Natural killer cell (primary cell): ENCODE results near the gene VPS26B. TPM values are rescaled to one million over a fixed set of nuclear protein-coding genes. Genes with fewer than 3 reads are reported as not detected.

ENCODE experiments used
- ATAC-seq, 3 donors: fragments of 150-1000 bp in 2 of 3; fragments of 200-7000 bp in 1 of 3; cut with Tn5 transposase; 1 replicate in 1 of 3; 2 replicates in 2 of 3; pipeline ENCODE4 v1.10.0; 2021; ENCODE audit warnings: mild to moderate bottlenecking in 2 of 3, moderate library complexity in 2 of 3
- DNase-seq, 2 donors: peaks; one replicate each; pipeline versions ENCODE4 v3.0.0 to v3.0.0-alpha.2; 2013 to 2021; ENCODE audit warnings: mixed read lengths in 1 of 2
- H3K27ac ChIP-seq: one replicate; pipeline ENCODE4 v1.5.1; 2013; ENCODE audit warnings: mild to moderate bottlenecking, low read length
- H3K27me3 ChIP-seq: one replicate; pipeline ENCODE4 v1.6.1; 2013; ENCODE audit warnings: low read length; ENCODE audit not compliant: control insufficient read depth, insufficient read depth
- H3K36me3 ChIP-seq: one replicate; pipeline ENCODE4 v1.6.1; 2013; ENCODE audit warnings: low read length; ENCODE audit not compliant: control insufficient read depth, insufficient read depth
- H3K4me1 ChIP-seq: one replicate; pipeline ENCODE4 v1.6.1; 2013; ENCODE audit warnings: low read length; ENCODE audit not compliant: control insufficient read depth, insufficient read depth
- H3K4me3 ChIP-seq: one replicate; pipeline ENCODE4 v1.5.1; 2013; ENCODE audit warnings: low read length
- H3K9me3 ChIP-seq: one replicate; pipeline ENCODE4 v1.6.1; 2013; ENCODE audit warnings: low read length; ENCODE audit not compliant: control insufficient read depth, insufficient read depth
- H3K27ac Mint-ChIP-seq, 2 donors: one replicate each; pipeline ENCODE4 v1.8.0; 2022; ENCODE audit warnings: mild to moderate bottlenecking in 2 of 2, mixed read lengths in 2 of 2, moderate library complexity in 1 of 2
- H3K27me3 Mint-ChIP-seq, 2 donors: one replicate each; pipeline ENCODE4 v1.8.0; 2022; ENCODE audit warnings: low read depth in 2 of 2, mixed read lengths in 2 of 2
- H3K36me3 Mint-ChIP-seq: one replicate; pipeline ENCODE4 v1.8.0; 2022; ENCODE audit warnings: mixed read lengths
- H3K4me1 Mint-ChIP-seq, 2 donors: one replicate each; pipeline ENCODE4 v1.8.0; 2022; ENCODE audit warnings: mixed read lengths in 2 of 2
- H3K4me3 Mint-ChIP-seq: one replicate; pipeline ENCODE4 v1.8.0; 2022; ENCODE audit warnings: mild to moderate bottlenecking, moderate library complexity, mixed read lengths
- H3K9me3 Mint-ChIP-seq, 2 donors: one replicate each; pipeline ENCODE4 v1.8.0; 2022; ENCODE audit warnings: mixed read lengths in 2 of 2
- CTCF ChIP-seq: fragments of 200-600 bp; IDR thresholded peaks from one replicate; pipeline ENCODE4 v1.8.0; 2022; ENCODE audit warnings: antibody characterized with exemption
- WGBS: methylation state at CpG from one replicate; pipeline ENCODE4 v1.1.7; 2013; ENCODE audit warnings: missing lambda C conversion rate; ENCODE audit not compliant: insufficient coverage; 5-methylcytosine and 5-hydroxymethylcytosine counted together
- intact Hi-C: fragments of 100-400 bp; cut with micrococcal nuclease; formaldehyde crosslinking; loops from one replicate; pipeline ENCODE4 v1.14.2; 2022
- total RNA-seq, 4 donors: library from RNA; stranded (reverse); fragments of 120-200 nt in 1 of 4; gene quantifications; one replicate each; pipeline versions ENCODE4 v1.2.3 to v1.2.4, GENCODE V29; 2013 to 2022

The VPS26B gene
- total RNA-seq, 3 donors from 2014 or later (not counting 1 experiment from before 2014, with no cell fraction given): 83.0 to 113 (median 107) TPM

DNA sequence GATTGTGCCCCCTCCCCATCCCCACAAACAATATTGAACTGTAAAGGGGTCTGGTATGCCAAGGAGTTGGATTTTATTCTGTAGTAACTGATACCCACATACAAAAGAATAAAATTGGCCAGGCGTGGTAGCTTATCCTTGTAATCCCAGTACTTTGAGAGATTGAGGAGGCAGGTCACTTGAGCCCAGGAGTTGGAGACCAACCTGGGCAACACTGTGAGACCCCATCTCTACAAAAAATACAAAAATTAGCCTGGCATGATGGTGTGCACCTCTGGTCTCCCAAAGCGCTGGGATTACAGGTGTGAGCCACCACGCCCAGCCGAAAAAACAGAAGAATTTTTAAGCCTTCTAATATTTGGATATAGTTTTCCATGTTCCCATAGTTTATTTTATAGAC, 47.5 kb downstream of the VPS26B start:
- Mint-ChIP-seq H3K27me3 (peaks cover 46 to 51% of the 10 kb centered on the region in 2 donors), H3K4me1 (peaks cover 23 to 26% of the 10 kb centered on the region in 2 donors), H3K27ac (no peak overlapping the region), H3K9me3 (no peaks in the 10 kb centered on the region), H3K4me3 (no peak overlapping the region), H3K36me3 (no peaks in the 10 kb centered on the region)
- Histone ChIP-seq H3K4me1 (peaks cover 25% of the 10 kb centered on the region), H3K4me3 (no peak overlapping the region), H3K36me3 (no peaks in the 10 kb centered on the region), H3K9me3 (no peaks in the 10 kb centered on the region), H3K27me3 (peaks cover 20% of the 10 kb centered on the region), H3K27ac (no peak overlapping the region)
- WGBS: 100% methylated on average over 3 of the region's 4 CpGs
- TF ChIP-seq CTCF: no peak
- DNase-seq (no peak), ATAC-seq (no peak)
- intact Hi-C loops: no loop called here

DNA sequence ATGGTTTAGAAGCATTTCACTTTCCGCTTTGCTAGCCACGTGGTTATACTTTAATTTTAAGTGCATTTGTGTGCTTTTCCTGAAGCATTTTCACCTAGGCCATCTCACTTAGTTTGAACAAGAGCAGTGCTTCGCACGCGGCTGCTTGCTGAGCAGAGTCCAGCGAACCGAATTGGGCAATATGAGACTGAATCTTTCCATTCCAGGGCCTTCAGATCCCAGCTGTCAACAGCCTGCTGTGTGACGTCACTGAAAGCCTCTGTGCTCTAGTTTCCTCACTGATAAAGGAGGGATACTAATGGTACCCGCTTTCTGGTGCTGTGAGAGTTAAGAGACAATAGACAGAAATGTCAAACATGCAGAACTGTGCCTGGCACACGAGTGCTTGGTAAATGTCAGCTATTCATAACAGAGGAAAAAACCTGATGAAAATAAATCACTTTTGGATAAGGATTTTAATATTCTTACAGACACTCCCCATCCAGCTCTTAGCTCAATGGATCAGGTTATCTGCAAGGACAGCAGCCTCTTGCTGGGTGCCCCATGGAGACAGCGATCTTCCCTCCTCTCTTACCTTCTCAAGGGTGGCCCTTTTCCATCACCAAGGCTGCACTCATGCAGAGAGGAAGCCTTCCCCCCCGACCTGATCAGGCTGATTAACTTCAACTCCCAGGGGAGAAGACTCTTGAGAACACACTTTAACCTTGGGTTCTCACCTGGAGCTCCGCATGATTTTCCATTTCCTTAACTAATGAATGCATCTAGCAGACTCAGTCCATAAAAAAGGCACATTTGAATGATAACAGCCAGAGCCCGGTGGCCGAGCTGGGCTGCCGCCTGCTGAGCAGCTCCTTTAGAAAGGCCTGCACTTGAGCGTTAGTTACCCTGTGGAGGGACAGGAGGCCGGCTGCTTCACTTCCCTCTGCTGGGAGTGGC, 48.2 kb downstream of the VPS26B start:
- Mint-ChIP-seq H3K27ac (no peak overlapping the region), H3K9me3 (no peaks in the 10 kb centered on the region), H3K4me3 (no peak overlapping the region), H3K27me3 (peaks cover 52 to 58% of the 10 kb centered on the region in 2 donors), H3K36me3 (no peaks in the 10 kb centered on the region), H3K4me1 (peaks cover 29 to 30% of the 10 kb centered on the region in 2 donors)
- H3K36me3 ChIP-seq: no peaks in the 10 kb centered on the region
- ATAC-seq (no peak), DNase-seq (no peak)
- 50% methylated on average over 18 of the region's 18 CpGs for WGBS
- H3K4me1 ChIP-seq: peaks cover 28% of the 10 kb centered on the region
- H3K27ac ChIP-seq: no peak overlapping the region
- no peak for TF ChIP-seq CTCF
- H3K4me3 ChIP-seq: no peak overlapping the region
- H3K9me3 ChIP-seq: no peaks in the 10 kb centered on the region
- intact Hi-C loops: no loop called here
- H3K27me3 ChIP-seq: peaks cover 27% of the 10 kb centered on the region

GRCh38 chr11:134273317-134273712, 48.8 kb downstream of the VPS26B start:
- Mint-ChIP-seq H3K9me3 (no peaks in the 10 kb centered on the region), H3K4me3 (no peak overlapping the region), H3K27me3 (peaks cover 54 to 64% of the 10 kb centered on the region in 2 donors), H3K4me1 (peaks cover 29 to 30% of the 10 kb centered on the region in 2 donors), H3K36me3 (no peaks in the 10 kb centered on the region), H3K27ac (no peak overlapping the region)
- H3K4me3 ChIP-seq: no peak overlapping the region
- ATAC-seq: no peak
- peaks cover 28% of the 10 kb centered on the region for H3K4me1 ChIP-seq
- WGBS: 42% methylated on average over 3 of the region's 3 CpGs
- peaks cover 32% of the 10 kb centered on the region for H3K27me3 ChIP-seq
- TF ChIP-seq CTCF: no peak
- H3K9me3 ChIP-seq: peaks cover 3% of the 10 kb centered on the region
- no peak overlapping the region for H3K27ac ChIP-seq
- no peak for DNase-seq
- intact Hi-C loops: no loop called here
- H3K36me3 ChIP-seq: no peaks in the 10 kb centered on the region
